ENCODE data around the gene HOXA7.
A peak's percentile ranks its signal among the peaks of the same experiment; 100 is the strongest.

Gene HOXA7

DNA sequence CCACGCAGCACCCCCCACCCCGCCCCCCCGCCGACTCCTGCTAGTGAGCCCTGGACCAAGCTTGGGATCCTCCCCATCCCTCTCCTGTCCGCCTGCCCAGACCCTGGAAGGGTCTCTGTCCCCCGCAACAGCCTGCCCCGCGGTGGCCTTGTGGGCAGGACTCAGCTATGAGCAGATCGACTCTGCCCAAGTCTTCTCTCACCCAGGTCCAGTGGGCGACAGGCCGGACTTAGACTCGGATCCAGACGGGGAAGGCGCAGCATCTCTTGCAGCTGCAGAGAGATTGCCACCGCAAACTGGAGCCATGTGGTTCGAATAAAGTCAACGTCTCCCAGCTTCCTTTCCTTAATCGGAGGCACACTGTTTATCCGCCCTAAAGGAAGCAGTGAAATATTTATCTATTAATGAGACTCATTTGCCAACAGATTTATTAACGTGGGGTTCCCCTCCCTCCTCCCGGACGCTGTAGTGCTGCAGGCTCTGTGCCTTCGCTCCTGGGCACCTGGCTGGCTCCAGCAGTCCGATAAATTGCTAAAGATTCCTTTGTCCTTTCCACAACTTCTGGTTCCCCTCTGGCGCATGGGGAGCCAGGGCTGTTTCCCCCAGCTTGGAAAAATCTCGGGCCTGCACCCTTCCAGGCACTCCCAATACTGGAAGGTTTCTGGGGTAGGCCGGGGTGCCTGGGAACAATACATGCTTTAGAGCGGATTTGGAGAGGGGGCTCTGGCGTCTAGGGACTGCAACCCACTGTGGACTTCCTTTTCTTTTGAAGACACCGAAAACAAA lies 634 bp upstream of the HOXA7 start:
- H3K4me3 ChIP-seq (ENCODE audit: insufficient read depth, low read depth, low read length, poor library complexity, severe bottlenecking), result no peak overlapping the region
- no peaks in the 10 kb centered on the region for H3K36me3 ChIP-seq (ENCODE audit: control insufficient read depth, insufficient read depth, low read length)
- no peak overlapping the region for H3K27ac ChIP-seq (ENCODE audit: insufficient read depth, low read length, poor library complexity, severe bottlenecking)
- no peak for DNase-seq
- no peaks in the 10 kb centered on the region for H3K9me3 ChIP-seq (ENCODE audit: control insufficient read depth, low read length)
- H3K27me3 ChIP-seq (replicated peaks; ENCODE audit: control insufficient read depth, insufficient read depth, low read length, poor library complexity, severe bottlenecking), result peaks cover 80% of the 10 kb centered on the region
- peaks cover 47% of the 10 kb centered on the region for H3K4me1 ChIP-seq (ENCODE audit: control insufficient read depth, insufficient read depth, low read length, poor library complexity, severe bottlenecking)

DNA sequence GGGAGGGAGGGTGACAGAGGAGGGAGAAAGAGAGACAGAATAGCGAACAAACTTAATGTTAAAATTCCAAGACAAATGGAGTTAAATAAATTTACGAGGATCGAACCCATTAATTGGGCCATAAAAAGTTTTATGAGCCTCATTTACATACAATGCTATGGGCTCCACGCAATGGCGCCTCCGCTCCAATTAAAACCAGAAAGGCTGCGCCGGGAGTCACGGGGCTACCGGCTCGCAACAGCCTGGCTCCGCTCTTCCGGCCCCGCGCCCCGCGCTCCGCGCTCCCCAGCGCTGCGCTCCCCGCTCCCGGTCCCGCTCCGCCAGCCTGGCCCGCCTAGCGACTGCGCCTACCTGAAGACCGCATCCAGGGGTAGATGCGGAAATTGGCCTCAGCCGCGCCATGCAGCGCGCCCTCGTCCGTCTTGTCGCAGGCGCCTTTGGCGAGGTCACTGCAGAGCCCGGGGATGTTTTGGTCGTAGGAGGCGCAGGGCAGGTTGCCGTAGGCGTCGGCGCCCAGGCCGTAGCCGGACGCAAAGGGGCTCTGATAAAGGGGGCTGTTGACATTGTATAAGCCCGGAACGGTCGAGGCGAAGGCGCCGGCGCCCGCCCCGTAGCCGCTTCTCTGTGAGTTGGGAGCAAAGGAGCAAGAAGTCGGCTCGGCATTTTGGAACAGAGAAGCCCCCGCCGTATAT lies 513 bp downstream of the HOXA7 start:
- H3K36me3 ChIP-seq (ENCODE audit: control insufficient read depth, insufficient read depth, low read length), result no peaks in the 10 kb centered on the region
- no peak for DNase-seq
- no peak overlapping the region for H3K27ac ChIP-seq (ENCODE audit: insufficient read depth, low read length, poor library complexity, severe bottlenecking)
- peaks cover 53% of the 10 kb centered on the region for H3K4me1 ChIP-seq (ENCODE audit: control insufficient read depth, insufficient read depth, low read length, poor library complexity, severe bottlenecking)
- H3K4me3 ChIP-seq (ENCODE audit: insufficient read depth, low read depth, low read length, poor library complexity, severe bottlenecking), result peak overlapping the region; percentile 34
- H3K9me3 ChIP-seq (ENCODE audit: control insufficient read depth, low read length), result no peaks in the 10 kb centered on the region
- peaks cover 87% of the 10 kb centered on the region for H3K27me3 ChIP-seq (replicated peaks; ENCODE audit: control insufficient read depth, insufficient read depth, low read length, poor library complexity, severe bottlenecking)

DNA sequence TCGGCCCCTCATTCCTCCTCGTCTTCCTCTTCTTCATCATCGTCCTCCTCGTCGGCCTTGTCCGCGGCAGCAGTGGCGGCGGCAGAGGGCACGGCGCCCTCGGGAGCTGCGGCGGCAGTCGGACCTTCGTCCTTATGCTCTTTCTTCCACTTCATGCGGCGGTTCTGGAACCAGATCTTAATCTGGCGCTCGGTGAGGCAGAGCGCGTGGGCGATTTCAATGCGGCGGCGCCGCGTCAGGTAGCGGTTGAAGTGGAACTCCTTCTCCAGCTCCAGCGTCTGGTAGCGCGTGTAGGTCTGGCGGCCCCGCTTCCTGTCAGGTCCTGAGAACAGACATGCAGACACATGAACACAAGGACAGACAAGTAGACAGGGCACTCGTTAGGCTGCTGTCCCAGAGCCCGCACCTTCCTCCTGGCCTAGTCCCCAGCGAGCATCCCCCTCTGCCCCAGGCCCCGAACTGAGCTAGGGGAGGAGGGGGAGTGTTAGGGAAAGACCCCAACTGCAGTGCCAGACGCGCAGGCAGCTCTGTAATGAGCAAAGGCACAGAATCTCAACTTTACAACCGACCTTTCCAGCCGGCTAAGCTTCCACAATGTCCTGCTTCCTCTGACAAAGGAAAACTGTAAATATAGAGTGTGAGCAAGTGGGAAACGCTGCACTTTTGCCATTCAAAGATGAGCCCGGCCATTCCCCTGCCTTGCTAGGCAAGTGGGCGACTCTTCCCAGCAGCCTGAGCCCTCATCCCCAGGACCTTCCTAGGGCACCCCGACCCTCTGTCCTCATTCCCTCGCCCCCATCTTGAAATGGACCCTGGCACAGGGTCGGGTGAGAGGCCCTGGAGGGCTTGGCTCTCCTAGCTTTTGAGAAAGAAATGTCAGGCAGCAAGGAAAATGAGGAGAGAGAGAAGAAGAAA lies 1.3 kb downstream of the HOXA7 start:
- no peak for DNase-seq
- peaks cover 53% of the 10 kb centered on the region for H3K4me1 ChIP-seq (ENCODE audit: control insufficient read depth, insufficient read depth, low read length, poor library complexity, severe bottlenecking)
- H3K27me3 ChIP-seq (replicated peaks; ENCODE audit: control insufficient read depth, insufficient read depth, low read length, poor library complexity, severe bottlenecking), result peaks cover 86% of the 10 kb centered on the region
- H3K4me3 ChIP-seq (ENCODE audit: insufficient read depth, low read depth, low read length, poor library complexity, severe bottlenecking), result peak overlapping the region; percentile 34
- no peak overlapping the region for H3K27ac ChIP-seq (ENCODE audit: insufficient read depth, low read length, poor library complexity, severe bottlenecking)
- no peaks in the 10 kb centered on the region for H3K36me3 ChIP-seq (ENCODE audit: control insufficient read depth, insufficient read depth, low read length)
- no peaks in the 10 kb centered on the region for H3K9me3 ChIP-seq (ENCODE audit: control insufficient read depth, low read length)

DNA sequence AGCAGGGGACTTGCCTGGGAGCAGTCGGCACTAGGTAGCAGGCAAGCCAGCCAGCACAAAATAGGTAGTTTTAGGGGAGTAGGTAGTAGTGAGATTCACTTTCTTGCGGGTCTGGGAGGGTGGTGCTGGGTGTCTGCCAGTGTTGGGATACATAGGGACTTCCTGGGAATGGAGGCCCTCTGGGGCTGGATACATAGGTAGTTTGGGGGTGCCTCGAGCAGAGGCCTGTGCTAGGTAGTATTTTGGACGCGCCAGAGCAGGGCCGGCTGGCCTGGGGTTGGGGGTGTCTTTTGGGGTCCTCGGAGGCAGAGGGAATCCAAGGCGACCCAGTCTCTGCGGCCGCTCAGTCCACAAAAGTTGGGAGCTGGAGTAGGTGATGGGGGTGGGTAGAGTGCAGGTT lies 2.1 kb downstream of the HOXA7 start:
- peaks cover 50% of the 10 kb centered on the region for H3K4me1 ChIP-seq (ENCODE audit: control insufficient read depth, insufficient read depth, low read length, poor library complexity, severe bottlenecking)
- H3K4me3 ChIP-seq (ENCODE audit: insufficient read depth, low read depth, low read length, poor library complexity, severe bottlenecking), result no peak overlapping the region
- no peaks in the 10 kb centered on the region for H3K9me3 ChIP-seq (ENCODE audit: control insufficient read depth, low read length)
- no peak for DNase-seq
- H3K27ac ChIP-seq (ENCODE audit: insufficient read depth, low read length, poor library complexity, severe bottlenecking), result no peak overlapping the region
- no peaks in the 10 kb centered on the region for H3K36me3 ChIP-seq (ENCODE audit: control insufficient read depth, insufficient read depth, low read length)
- H3K27me3 ChIP-seq (replicated peaks; ENCODE audit: control insufficient read depth, insufficient read depth, low read length, poor library complexity, severe bottlenecking), result peaks cover 85% of the 10 kb centered on the region

DNA sequence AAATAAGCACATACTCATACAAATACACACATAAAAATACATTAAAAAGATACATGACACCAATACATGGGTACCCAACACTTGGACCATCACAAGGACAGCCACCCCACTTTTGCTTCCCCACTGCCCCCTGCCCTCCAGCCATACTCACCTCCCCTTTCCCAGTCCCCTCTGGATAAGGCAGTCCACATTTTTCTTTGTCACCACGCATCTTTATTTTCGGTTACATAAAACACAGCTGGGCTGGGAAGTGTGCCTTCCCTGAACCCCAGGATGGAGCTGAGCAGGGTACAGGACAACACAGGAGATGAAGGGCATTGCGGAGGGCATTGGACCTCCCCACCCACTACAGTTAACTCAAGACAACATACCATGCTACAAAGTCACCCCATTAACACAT lies 2.9 kb downstream of the HOXA7 start:
- no peak overlapping the region for H3K4me3 ChIP-seq (ENCODE audit: insufficient read depth, low read depth, low read length, poor library complexity, severe bottlenecking)
- H3K36me3 ChIP-seq (ENCODE audit: control insufficient read depth, insufficient read depth, low read length), result no peaks in the 10 kb centered on the region
- H3K27ac ChIP-seq (ENCODE audit: insufficient read depth, low read length, poor library complexity, severe bottlenecking), result no peak overlapping the region
- H3K27me3 ChIP-seq (replicated peaks; ENCODE audit: control insufficient read depth, insufficient read depth, low read length, poor library complexity, severe bottlenecking), result peaks cover 89% of the 10 kb centered on the region
- no peak for DNase-seq
- H3K9me3 ChIP-seq (ENCODE audit: control insufficient read depth, low read length), result no peaks in the 10 kb centered on the region
- H3K4me1 ChIP-seq (ENCODE audit: control insufficient read depth, insufficient read depth, low read length, poor library complexity, severe bottlenecking), result peaks cover 46% of the 10 kb centered on the region

DNA sequence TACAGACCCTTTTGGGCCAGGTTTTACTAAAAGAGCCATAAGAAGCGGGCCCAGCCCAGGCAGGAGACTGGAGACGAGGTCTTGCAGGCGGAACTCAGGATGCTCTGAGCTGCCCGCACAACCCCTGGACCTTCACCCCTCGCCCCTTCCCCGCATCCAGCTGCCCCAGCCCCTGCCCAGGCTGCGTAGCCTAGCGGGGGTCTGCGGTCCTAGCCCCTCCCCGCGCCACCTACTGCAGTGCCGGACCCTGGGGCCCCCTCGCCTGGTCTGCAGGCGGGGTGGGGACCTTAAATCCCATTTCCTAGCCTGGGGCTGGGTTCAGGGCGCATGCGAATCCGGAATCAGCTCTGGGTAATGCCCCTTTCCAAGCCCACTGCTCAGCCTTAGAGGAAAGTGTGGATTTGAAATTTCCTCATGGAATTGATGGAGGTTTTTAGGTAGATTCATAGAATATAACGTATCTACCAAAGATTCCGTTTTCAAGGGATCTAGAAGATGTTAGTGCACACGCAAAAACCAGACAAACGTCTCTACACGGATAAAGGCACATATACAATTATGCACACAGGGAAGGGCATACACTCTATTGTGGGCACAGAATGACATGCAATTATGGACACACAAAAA lies 3.5 kb downstream of the HOXA7 start:
- H3K4me1 ChIP-seq (ENCODE audit: control insufficient read depth, insufficient read depth, low read length, poor library complexity, severe bottlenecking), result peaks cover 42% of the 10 kb centered on the region
- no peak overlapping the region for H3K27ac ChIP-seq (ENCODE audit: insufficient read depth, low read length, poor library complexity, severe bottlenecking)
- H3K4me3 ChIP-seq (ENCODE audit: insufficient read depth, low read depth, low read length, poor library complexity, severe bottlenecking), result no peak overlapping the region
- H3K27me3 ChIP-seq (replicated peaks; ENCODE audit: control insufficient read depth, insufficient read depth, low read length, poor library complexity, severe bottlenecking), result peaks cover 91% of the 10 kb centered on the region
- no peaks in the 10 kb centered on the region for H3K36me3 ChIP-seq (ENCODE audit: control insufficient read depth, insufficient read depth, low read length)
- DNase-seq, result no peak
- H3K9me3 ChIP-seq (ENCODE audit: control insufficient read depth, low read length), result no peaks in the 10 kb centered on the region

DNA sequence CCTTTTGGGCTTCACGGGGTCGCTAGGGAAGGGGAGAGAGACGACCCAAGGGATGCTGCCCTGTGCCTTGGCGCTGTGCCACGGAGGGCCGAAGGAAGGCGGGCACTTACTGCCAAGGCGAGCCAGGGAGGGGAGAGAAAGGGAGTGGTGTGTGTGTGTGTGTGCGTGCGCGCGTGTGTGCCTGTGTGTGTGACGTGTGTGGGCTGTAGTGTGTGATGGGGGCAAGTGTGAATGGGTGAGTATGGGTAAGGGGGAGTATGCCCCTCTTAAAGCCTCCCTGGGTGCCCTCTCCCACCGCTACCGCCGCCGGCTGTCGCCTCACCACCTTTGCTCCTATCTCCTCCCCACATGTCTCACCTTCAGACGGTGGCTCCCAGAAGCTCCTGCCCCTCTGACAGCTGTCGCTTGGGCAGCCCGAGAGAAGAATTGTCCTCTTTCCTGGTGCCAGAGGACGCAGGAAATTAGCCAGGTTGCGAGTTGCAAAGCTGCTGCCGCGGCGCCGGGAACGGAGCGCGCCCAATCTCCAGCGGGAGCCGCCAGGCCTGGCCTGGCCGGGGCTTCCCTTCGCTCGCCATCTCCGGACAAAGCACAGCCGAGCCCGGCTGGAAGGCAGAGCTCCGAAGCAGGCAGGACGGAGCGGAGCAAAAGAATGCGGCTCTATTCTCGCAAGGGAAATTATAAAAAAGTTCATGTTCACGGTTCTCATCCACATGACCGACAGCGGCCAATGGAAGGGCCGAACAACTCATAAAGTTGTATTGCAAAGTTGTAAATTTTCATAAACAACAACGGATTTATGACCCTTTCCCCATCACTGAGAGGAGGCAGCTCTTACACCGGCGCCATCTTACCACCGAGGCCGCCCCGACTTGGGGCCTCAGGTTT lies 4.3 kb downstream of the HOXA7 start, which contains the start of gene HOXA3:
Gene HOXA3, minus strand, starts transcription at position 653 of the 885 bp plus-strand sequence. CDS start 41,943 bp downstream, outside the sequence.
- H3K9me3 ChIP-seq (ENCODE audit: control insufficient read depth, low read length), result no peaks in the 10 kb centered on the region
- DNase-seq, result no peak
- H3K27ac ChIP-seq (ENCODE audit: insufficient read depth, low read length, poor library complexity, severe bottlenecking), result no peak within 1 kb of the TSS
- peaks cover 46% of the 10 kb centered on the region for H3K4me1 ChIP-seq (ENCODE audit: control insufficient read depth, insufficient read depth, low read length, poor library complexity, severe bottlenecking)
- H3K4me3 ChIP-seq (ENCODE audit: insufficient read depth, low read depth, low read length, poor library complexity, severe bottlenecking), result peak within 1 kb of the TSS; percentile 48
- H3K36me3 ChIP-seq (ENCODE audit: control insufficient read depth, insufficient read depth, low read length), result no peaks in the 10 kb centered on the region
- H3K27me3 ChIP-seq (replicated peaks; ENCODE audit: control insufficient read depth, insufficient read depth, low read length, poor library complexity, severe bottlenecking), result peaks cover 91% of the 10 kb centered on the region

DNA sequence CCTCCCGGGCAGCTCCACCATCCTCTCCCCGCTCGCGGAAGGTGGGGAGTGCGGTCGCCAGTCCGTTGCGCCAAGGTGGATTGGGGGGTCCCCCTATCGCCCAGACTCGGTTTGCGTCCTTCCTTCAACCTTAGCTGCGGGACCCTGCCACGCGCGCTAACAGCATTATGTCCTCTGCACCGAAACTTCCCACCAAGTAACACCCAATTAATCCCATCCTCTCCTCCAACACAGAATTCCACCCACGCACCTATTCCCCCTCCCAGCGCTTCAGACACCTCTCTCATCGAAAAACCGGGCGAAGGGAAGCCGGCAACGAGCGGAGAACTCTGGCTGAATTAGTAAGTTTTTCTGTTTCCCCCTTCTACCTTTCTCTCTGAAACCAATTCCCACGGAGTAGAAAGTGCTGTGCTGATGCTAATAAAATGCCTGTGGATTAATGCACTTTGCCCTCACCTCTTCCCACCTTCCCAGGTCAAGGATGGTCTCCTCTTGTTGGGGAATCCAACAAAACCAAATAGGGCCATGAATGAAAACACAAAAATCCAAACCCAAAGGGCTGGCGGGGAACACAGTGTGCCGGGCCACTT lies 5.0 kb downstream of the HOXA7 start:
- Histone ChIP-seq H3K4me3 (ENCODE audit: insufficient read depth, low read depth, low read length, poor library complexity, severe bottlenecking) (peak overlapping the region; percentile 48), H3K36me3 (ENCODE audit: control insufficient read depth, insufficient read depth, low read length) (no peaks in the 10 kb centered on the region), H3K9me3 (ENCODE audit: control insufficient read depth, low read length) (no peaks in the 10 kb centered on the region), H3K27me3 (replicated peaks; ENCODE audit: control insufficient read depth, insufficient read depth, low read length, poor library complexity, severe bottlenecking) (peaks cover 92% of the 10 kb centered on the region), H3K4me1 (ENCODE audit: control insufficient read depth, insufficient read depth, low read length, poor library complexity, severe bottlenecking) (peaks cover 45% of the 10 kb centered on the region), H3K27ac (ENCODE audit: insufficient read depth, low read length, poor library complexity, severe bottlenecking) (no peak overlapping the region)
- DNase-seq, result no peak

All from effector memory CD4-positive, alpha-beta T cell (primary cell).